Keratinocyte (primary cell): ENCODE results near the gene FAM110D. TPM values are rescaled to one million over a fixed set of nuclear protein-coding genes. Genes with fewer than 3 reads are reported as not detected.

Source experiments
- DNase-seq: peaks from one replicate; pipeline ENCODE4 v3.0.0-alpha.2; 2011; ENCODE audit warnings: low read depth, missing footprints, low spot score
- FAIRE-seq: peaks from 2 replicates; lab custom pipeline; 2011; peaks lifted over from hg19 to GRCh38; lab: Jason Lieb, UNC
- H2AFZ ChIP-seq: 2 replicates; pipeline ENCODE4 v1.6.0; 2012; ENCODE audit warnings: low read length, control low read depth, inconsistent platforms; ENCODE audit not compliant: control insufficient read depth
- H3K27ac ChIP-seq: 2 replicates; pipeline ENCODE4 v1.5.1; 2011; ENCODE audit warnings: low read length; ENCODE audit not compliant: control insufficient read depth, insufficient read depth
- H3K27me3 ChIP-seq: 3 replicates; pipeline ENCODE4 v1.6.0; 2011; ENCODE audit warnings: low read length; ENCODE audit not compliant: control insufficient read depth, insufficient read depth; ENCODE audit errors: extremely low read depth
- H3K36me3 ChIP-seq, 2 experiments: 2 replicates in 1 of 2; 3 replicates in 1 of 2; pipeline ENCODE4 v1.5.1; 2011; ENCODE audit warnings: low read length in 2 of 2, mild to moderate bottlenecking in 1 of 2; ENCODE audit not compliant: control insufficient read depth in 2 of 2, insufficient read depth in 2 of 2; ENCODE audit errors: extremely low read depth in 1 of 2
- H3K4me1 ChIP-seq: 3 replicates; pipeline ENCODE4 v1.5.1; 2011; ENCODE audit warnings: low read length; ENCODE audit not compliant: control insufficient read depth, insufficient read depth; ENCODE audit errors: extremely low read depth
- H3K4me2 ChIP-seq: 3 replicates; pipeline ENCODE4 v1.6.0; 2011; ENCODE audit warnings: low read depth, low read length; ENCODE audit not compliant: control insufficient read depth, insufficient read depth; ENCODE audit errors: extremely low read depth
- H3K4me3 ChIP-seq, 3 experiments: fragments of 200-600 bp in 1 of 3; sonication (generic) in 1 of 3; 2 replicates in 2 of 3; 3 replicates in 1 of 3; pipeline ENCODE4 v1.5.1; 2011 to 2016; ENCODE audit warnings: low read length in 3 of 3, mild to moderate bottlenecking in 3 of 3, control low read depth in 2 of 3, inconsistent platforms in 1 of 3, low read depth in 1 of 3, mixed read lengths in 1 of 3, mixed run types in 1 of 3, moderate library complexity in 1 of 3; ENCODE audit not compliant: control insufficient read depth in 2 of 3, insufficient read depth in 2 of 3; ENCODE audit errors: extremely low read depth in 1 of 3
- H3K79me2 ChIP-seq: 2 replicates; pipeline ENCODE4 v1.6.0; 2012; ENCODE audit warnings: low read length; ENCODE audit not compliant: control insufficient read depth, insufficient read depth
- H3K9ac ChIP-seq: 3 replicates; pipeline ENCODE4 v1.6.0; 2011; ENCODE audit warnings: low read length; ENCODE audit not compliant: control insufficient read depth, insufficient read depth; ENCODE audit errors: extremely low read depth
- H3K9me1 ChIP-seq: 3 replicates; pipeline ENCODE4 v1.6.0; 2011; ENCODE audit warnings: low read length; ENCODE audit not compliant: control insufficient read depth, insufficient read depth; ENCODE audit errors: extremely low read depth
- H3K9me3 ChIP-seq: 2 replicates; pipeline ENCODE4 v1.5.1; 2012; ENCODE audit warnings: low read depth, low read length; ENCODE audit not compliant: control insufficient read depth
- H4K20me1 ChIP-seq: 3 replicates; pipeline ENCODE4 v1.6.0; 2011; ENCODE audit warnings: low read length; ENCODE audit not compliant: control insufficient read depth, insufficient read depth; ENCODE audit errors: extremely low read depth
- EZH2 ChIP-seq: IDR thresholded peaks from one replicate; pipeline ENCODE4 v1.6.1; 2012; ENCODE audit warnings: inconsistent platforms, mild to moderate bottlenecking, low read length, moderate library complexity
- dilution Hi-C: fragments of 300-500 bp; cut with MboI; formaldehyde crosslinking; loops from one replicate; pipeline ENCODE4 v1.7.0; 2020; ENCODE audit warnings: low sequenced_read_pairs; ENCODE audit not compliant: extremely low pct_ligation_motif_present
- polyA plus RNA-seq, 5 experiments: library from polyadenylated mRNA; depleted of rRNA in 3 of 5; stranded (reverse) in 3 of 5; stranded (forward) in 1 of 5; unstranded in 1 of 5; fragments of >200 nt; gene quantifications; 1 replicate in 1 of 5; 2 replicates in 3 of 5; 3 replicates in 1 of 5; pipeline versions ENCODE4 v1.2.1 to v1.2.3, GENCODE V29; 2011 to 2012; ENCODE audit warnings: missing spikeins in 2 of 5, low read depth in 1 of 5, low replicate concordance in 1 of 5
- TF ChIP-seq, protein P1 (sequence below), 3 experiments: IDR thresholded peaks in 1 of 3; conservative IDR thresholded peaks in 1 of 3; optimal IDR thresholded peaks in 1 of 3; 2 replicates in 2 of 3; 3 replicates in 1 of 3; pipeline versions ENCODE3 to v1.5.1; 2011; ENCODE audit warnings: low read length in 3 of 3, mild to moderate bottlenecking in 3 of 3, moderate library complexity in 2 of 3, control low read depth in 1 of 3, inconsistent platforms in 1 of 3; ENCODE audit not compliant: insufficient read depth in 2 of 3; ENCODE audit errors: extremely low read depth in 1 of 3

Gene FAM110D
- polyA plus RNA-seq, 1 donor (not counting 4 experiments of a cell fraction or from before 2014, with no cell fraction given): not detected

DNA sequence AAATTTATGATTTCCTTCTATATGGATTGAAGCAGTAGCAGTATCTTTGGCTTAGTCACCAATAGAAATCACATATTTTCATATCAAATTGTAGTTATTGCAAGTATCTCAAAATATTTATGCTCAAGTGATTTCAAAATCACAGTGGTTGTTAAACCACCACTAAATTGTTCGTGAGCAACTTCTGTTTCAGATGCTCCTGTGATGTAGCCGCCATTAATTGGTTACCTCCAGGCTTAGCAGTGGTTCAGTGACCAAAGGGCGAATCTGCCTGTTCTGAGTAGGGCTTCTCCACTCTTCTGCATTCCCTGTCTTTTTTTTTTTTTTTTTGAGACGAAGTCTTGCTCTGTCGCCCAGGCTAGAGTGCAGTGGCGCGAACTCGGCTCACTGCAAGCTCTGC is 16.5 kb downstream of the FAM110D start:
- Histone ChIP-seq H3K36me3 (peaks cover 4 to 11% of the 10 kb centered on the region in 2 experiments), H3K27ac (no peak overlapping the region), H2AFZ (no peak overlapping the region), H3K4me2 (no peak overlapping the region), H3K79me2 (peaks cover 21% of the 10 kb centered on the region), H3K4me3 (no peak overlapping the region), H3K9me3 (no peaks in the 10 kb centered on the region), H3K9me1 (no peaks in the 10 kb centered on the region), H3K4me1 (peaks cover 24% of the 10 kb centered on the region), H3K9ac (no peak overlapping the region), H3K27me3 (no peaks in the 10 kb centered on the region), H4K20me1 (no peaks in the 10 kb centered on the region)
- FAIRE-seq (no peak), DNase-seq (no peak)
- TF ChIP-seq EZH2: no peak
- dilution Hi-C loops: no loop called here

DNA sequence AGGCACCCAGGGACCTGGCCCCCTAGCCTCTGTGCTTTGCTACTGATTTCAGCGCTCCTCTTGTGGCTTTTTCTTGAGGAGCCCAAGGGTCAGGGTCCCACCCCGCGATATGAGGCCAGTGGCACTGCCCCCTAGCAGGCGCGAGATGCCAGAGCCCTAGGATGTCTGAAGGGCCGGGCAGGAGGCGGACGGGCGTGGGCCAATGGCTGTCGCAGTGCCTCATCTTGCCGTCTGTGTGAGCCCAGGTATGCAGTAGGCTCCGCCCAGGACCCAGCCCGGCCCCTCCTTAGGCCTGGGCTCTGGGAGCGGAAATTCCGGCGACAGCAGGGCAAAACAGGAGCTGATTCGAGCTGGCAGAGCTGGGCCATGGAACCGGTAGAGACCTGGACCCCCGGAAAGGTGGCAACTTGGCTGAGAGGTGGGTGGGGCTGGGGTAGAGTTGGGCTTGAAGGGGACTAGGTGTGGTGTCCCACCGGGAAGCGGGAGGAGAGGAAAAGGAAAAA is 18.4 kb downstream of the FAM110D start, which contains the start of gene CNKSR1:
Gene CNKSR1 (plus strand): TSS at position 310 of the 503 bp plus-strand sequence. CDS start 57 bp downstream, at position 367.
- Histone ChIP-seq H3K4me2 (peak within 1 kb of the TSS; percentile 92), H4K20me1 (no peaks in the 10 kb centered on the region), H3K79me2 (peaks cover 9% of the 10 kb centered on the region), H3K27me3 (no peaks in the 10 kb centered on the region), H3K4me1 (peaks cover 25% of the 10 kb centered on the region), H3K27ac (peak within 1 kb of the TSS; percentile 83), H3K36me3 (peaks cover 6 to 9% of the 10 kb centered on the region in 2 experiments), H2AFZ (peak within 1 kb of the TSS; percentile 92), H3K4me3 (peak within 1 kb of the TSS; percentile 68 to 82 (median 76)), H3K9ac (peak within 1 kb of the TSS; percentile 85), H3K9me1 (no peaks in the 10 kb centered on the region), H3K9me3 (no peaks in the 10 kb centered on the region)
- DNase-seq (peak; percentile 48), FAIRE-seq (peak; percentile 55)
- TF ChIP-seq, protein P1, sequence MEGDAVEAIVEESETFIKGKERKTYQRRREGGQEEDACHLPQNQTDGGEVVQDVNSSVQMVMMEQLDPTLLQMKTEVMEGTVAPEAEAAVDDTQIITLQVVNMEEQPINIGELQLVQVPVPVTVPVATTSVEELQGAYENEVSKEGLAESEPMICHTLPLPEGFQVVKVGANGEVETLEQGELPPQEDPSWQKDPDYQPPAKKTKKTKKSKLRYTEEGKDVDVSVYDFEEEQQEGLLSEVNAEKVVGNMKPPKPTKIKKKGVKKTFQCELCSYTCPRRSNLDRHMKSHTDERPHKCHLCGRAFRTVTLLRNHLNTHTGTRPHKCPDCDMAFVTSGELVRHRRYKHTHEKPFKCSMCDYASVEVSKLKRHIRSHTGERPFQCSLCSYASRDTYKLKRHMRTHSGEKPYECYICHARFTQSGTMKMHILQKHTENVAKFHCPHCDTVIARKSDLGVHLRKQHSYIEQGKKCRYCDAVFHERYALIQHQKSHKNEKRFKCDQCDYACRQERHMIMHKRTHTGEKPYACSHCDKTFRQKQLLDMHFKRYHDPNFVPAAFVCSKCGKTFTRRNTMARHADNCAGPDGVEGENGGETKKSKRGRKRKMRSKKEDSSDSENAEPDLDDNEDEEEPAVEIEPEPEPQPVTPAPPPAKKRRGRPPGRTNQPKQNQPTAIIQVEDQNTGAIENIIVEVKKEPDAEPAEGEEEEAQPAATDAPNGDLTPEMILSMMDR (optimal IDR thresholded peaks at IDR 0.05 in 1 of 3, IDR thresholded peaks at IDR 0.05 in 1 of 3, conservative IDR thresholded peaks at IDR 0.05 in 1 of 3; ENCODE audit: extremely low read depth in 1 of 3, insufficient read depth in 2 of 3, low read length in 3 of 3): peak; percentile 33 to 52 (median 51)
- TF ChIP-seq EZH2: no peak
- dilution Hi-C loops: no loop called here
